GM13976 (cell line): ENCODE results near the gene MICU1.

ENCODE experiments used
- DNase-seq: peaks from one replicate; pipeline ENCODE4 v3.0.0; 2012; ENCODE audit warnings: low spot score
- CTCF ChIP-seq: IDR thresholded peaks from 2 replicates; pipeline ENCODE4 v1.5.1; 2012; ENCODE audit warnings: borderline replicate concordance, mild to moderate bottlenecking; ENCODE audit not compliant: insufficient read depth; ENCODE audit errors: extremely low read depth, missing control alignments, control extremely low read depth
- in situ Hi-C: fragments of 300-500 bp; cut with MboI; formaldehyde crosslinking; loops from one replicate; pipeline ENCODE4 v1.12.0; 2022; ENCODE audit warnings: low sequenced_read_pairs, mixed read lengths, inconsistent platforms; ENCODE audit not compliant: unreplicated experiment

Gene MICU1

GRCh38 chr10:72661431-72661830, 35.6 kb upstream of the MICU1 start:
- DNase-seq = no peak
- in situ Hi-C loops = no loop called here
- TF ChIP-seq CTCF = no peak

GRCh38 chr10:72660220-72660619, 34.3 kb upstream of the MICU1 start:
- in situ Hi-C loops = no loop called here
- no peak for DNase-seq
- no peak for TF ChIP-seq CTCF

GRCh38 chr10:72659694-72660093, 33.8 kb upstream of the MICU1 start:
- in situ Hi-C loops = no loop called here
- DNase-seq = no peak
- no peak for TF ChIP-seq CTCF

- no peak for TF ChIP-seq CTCF
- in situ Hi-C loops = no loop called here
- no peak for DNase-seq
Observed at GRCh38 chr10:72658696-72659400, 33.0 kb upstream of the MICU1 start.

- no peak for TF ChIP-seq CTCF
- in situ Hi-C loops = no loop called here
- no peak for DNase-seq
Observed at GRCh38 chr10:72654720-72655119, 28.8 kb upstream of the MICU1 start.

- DNase-seq = no peak
- in situ Hi-C loops = no loop called here
- TF ChIP-seq CTCF = no peak
Observed at GRCh38 chr10:72653383-72654096, 27.7 kb upstream of the MICU1 start.
